Activated CD8-positive, alpha-beta memory T cell treated with anti-CD3 and anti-CD28 coated beads, Interleukin-2, amount 10 ng/mL, durations not matched to agents 7 days and 5 days (primary cell): ENCODE results near the gene EYA2. TPM values are rescaled to one million over a fixed set of nuclear protein-coding genes. Genes with fewer than 3 reads are reported as not detected.
A peak's percentile ranks its signal among the peaks of the same experiment; 100 is the strongest.
"Not testable (repeated sequence)": the region's sequence is repeated elsewhere in the genome, so short reads cannot be mapped to it uniquely, and the experiment has no call there.

ENCODE experiments used
- ATAC-seq: fragments of 150-1000 bp; cut with Tn5 transposase; one replicate; pipeline ENCODE4 v1.10.0; 2021; ENCODE audit warnings: moderate library complexity
- CTCF ChIA-PET: fragments of 350-600 bp; sonication (Branson Sonifier 250); formaldehyde crosslinking; loops from one replicate; lab custom pipeline; 2021; ENCODE audit warnings: antibody characterized with exemption; lab: Charles Lee
- DNase-seq: peaks from one replicate; pipeline ENCODE4 v3.0.0-alpha.2; 2020
- H3K27ac Mint-ChIP-seq: one replicate; pipeline ENCODE4 v1.8.0; 2021; ENCODE audit warnings: mild to moderate bottlenecking, mixed read lengths
- H3K27me3 Mint-ChIP-seq: one replicate; pipeline ENCODE4 v1.8.0; 2021; ENCODE audit warnings: mixed read lengths
- H3K36me3 Mint-ChIP-seq: one replicate; pipeline ENCODE4 v1.8.0; 2021; ENCODE audit warnings: mild to moderate bottlenecking, mixed read lengths
- H3K4me1 Mint-ChIP-seq: one replicate; pipeline ENCODE4 v1.8.0; 2021; ENCODE audit warnings: mixed read lengths
- H3K4me3 Mint-ChIP-seq: one replicate; pipeline ENCODE4 v1.8.0; 2021; ENCODE audit warnings: mild to moderate bottlenecking, moderate library complexity, mixed read lengths
- H3K9me3 Mint-ChIP-seq: one replicate; pipeline ENCODE4 v1.8.0; 2022; ENCODE audit warnings: low read depth, mixed read lengths
- total RNA-seq, 2 experiments: library from RNA; stranded (reverse); gene quantifications; one replicate each; pipeline ENCODE4 v1.2.3, GENCODE V29; 2021

Gene EYA2
- total RNA-seq, 2 experiments from 2014 or later: not detected

DNA sequence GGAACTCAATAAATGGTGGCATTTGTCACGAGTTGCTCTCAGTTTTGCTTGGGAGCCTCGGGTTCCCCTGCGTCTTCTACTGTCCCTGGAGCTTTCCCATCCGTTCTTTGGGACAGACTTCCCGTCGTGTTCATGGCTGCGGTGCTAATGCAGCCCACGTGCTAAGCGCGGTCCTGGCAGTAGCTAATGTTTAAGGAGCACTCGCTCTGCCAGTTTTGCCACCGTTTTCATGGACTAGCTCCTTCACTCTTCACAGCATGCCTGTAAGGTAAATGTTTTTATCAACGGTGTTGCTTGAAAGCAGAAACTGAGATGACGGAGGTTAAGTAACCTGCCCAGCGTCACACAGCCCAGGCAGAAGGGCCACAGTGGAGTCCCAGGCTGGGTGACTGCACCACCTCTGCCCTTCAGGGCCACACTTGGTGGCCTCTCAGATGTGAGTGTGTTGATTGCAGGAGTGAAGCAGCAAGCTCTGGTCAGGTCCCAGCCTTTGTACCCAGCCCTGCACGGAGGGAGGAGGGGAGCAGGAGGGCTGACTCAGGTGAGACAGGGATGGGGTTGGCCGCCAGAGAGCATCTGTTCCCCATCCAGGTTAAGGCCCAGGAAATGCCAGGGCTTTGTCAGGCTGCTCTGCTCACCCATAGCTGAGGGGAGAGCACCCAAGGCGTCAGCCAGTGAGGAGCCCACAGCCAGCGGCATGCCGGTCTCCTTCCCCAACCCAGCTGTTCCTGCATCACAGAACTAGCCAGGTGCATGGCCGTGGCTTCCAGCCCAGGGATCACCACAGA lies 280.0 kb downstream of the EYA2 start:
- DNase-seq: no peak
- Mint-ChIP-seq H3K27me3 (peaks cover 16% of the 10 kb centered on the region), H3K4me1 (no peaks in the 10 kb centered on the region), H3K27ac (no peak overlapping the region), H3K36me3 (no peaks in the 10 kb centered on the region), H3K9me3 (no peaks in the 10 kb centered on the region), H3K4me3 (no peak overlapping the region)
- CTCF ChIA-PET: no interaction called here
- ATAC-seq: no peak

DNA sequence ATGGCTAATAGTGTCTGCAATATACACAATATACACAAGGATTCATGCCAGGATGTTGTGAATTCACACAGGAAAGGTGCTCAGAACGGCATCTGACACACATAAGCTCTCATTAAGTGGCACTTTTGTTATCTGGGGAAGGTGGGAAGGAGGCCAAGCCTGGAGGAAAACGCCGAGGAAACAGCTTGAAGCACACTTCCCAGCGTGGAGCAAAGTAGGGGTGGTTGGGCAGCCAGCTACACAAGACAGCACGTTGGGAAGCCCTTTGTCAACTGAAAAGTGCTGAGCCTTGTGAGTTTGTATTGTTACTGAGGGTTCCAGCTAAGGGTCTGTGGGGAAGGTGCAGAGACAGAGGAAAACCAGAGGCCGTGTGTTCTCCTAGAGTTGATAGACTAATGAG lies 280.9 kb downstream of the EYA2 start:
- Mint-ChIP-seq H3K9me3 (no peaks in the 10 kb centered on the region), H3K27ac (no peak overlapping the region), H3K36me3 (no peaks in the 10 kb centered on the region), H3K27me3 (peaks cover 16% of the 10 kb centered on the region), H3K4me3 (no peak overlapping the region), H3K4me1 (no peaks in the 10 kb centered on the region)
- DNase-seq: no peak
- ATAC-seq: no peak
- CTCF ChIA-PET: no interaction called here

DNA sequence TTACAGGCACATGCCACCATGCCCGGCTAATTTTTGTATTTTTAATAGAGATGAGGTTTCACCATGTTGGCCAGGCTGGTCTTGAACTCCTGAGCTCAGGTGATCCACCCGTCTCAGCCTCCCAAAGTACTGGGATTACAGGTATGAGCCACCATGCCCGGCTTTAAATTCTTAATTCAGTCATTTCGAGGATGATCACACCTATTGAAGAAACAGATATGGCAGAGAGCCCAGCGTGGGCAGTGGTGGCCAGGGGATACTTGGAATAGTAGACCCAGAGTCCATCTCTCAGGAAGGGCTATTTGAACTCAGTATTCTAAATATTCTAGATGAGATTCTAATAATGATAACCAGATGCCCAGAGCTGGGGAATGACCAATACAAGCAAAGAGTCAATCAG lies 281.6 kb downstream of the EYA2 start:
- DNase-seq, H3K4me1 Mint-ChIP-seq, CTCF ChIA-PET, ATAC-seq, H3K4me3 Mint-ChIP-seq, H3K27ac Mint-ChIP-seq, H3K9me3 Mint-ChIP-seq, H3K36me3 Mint-ChIP-seq: not testable (repeated sequence)
- H3K27me3 Mint-ChIP-seq: peaks cover 10% of the 10 kb centered on the region

DNA sequence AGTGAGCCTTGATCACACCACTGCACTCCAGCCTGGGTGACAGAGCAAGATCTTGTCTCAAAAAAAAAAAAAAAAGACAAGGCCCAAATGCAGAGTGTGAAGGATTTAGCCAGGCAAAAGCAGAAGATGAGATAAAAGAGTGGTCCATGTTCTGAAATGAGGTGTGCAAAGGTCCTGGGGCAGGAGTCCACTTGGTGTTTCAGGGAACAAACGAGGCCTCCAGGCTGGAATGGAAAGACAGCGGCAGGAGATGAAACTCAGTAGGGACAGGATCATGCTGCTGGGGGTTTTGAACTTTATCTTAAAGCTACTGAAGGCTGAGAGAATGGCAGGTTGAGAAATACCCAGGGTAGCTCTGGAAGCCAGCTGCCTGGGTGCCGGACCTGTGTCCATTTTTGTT lies 283.6 kb downstream of the EYA2 start:
- H3K27ac Mint-ChIP-seq: no peak overlapping the region
- H3K4me3 Mint-ChIP-seq: no peak overlapping the region
- no peaks in the 10 kb centered on the region for H3K9me3 Mint-ChIP-seq
- no peaks in the 10 kb centered on the region for H3K4me1 Mint-ChIP-seq
- CTCF ChIA-PET: no interaction called here
- DNase-seq (no peak), ATAC-seq (no peak)
- no peaks in the 10 kb centered on the region for H3K36me3 Mint-ChIP-seq
- peaks cover 5% of the 10 kb centered on the region for H3K27me3 Mint-ChIP-seq

DNA sequence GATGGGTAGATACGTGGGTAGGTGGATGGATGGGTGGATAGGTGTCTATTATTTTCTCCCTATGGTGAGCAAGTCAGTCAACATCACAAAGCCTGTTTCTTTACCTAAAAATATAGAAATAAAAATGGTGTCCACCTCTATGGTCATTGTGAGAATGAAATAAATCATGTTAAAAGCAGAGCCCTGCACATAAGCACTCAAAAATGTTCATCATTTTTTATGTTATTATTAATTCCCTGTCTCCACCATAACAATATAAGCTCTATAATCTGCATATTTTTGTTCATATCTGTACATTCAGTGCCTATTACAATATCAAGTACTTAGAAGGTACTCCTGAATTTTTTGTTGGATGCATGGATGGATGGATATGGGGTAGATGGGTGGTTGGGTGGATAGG lies 284.2 kb downstream of the EYA2 start:
- peaks cover 5% of the 10 kb centered on the region for H3K27me3 Mint-ChIP-seq
- H3K4me3 Mint-ChIP-seq: no peak overlapping the region
- no peaks in the 10 kb centered on the region for H3K4me1 Mint-ChIP-seq
- ATAC-seq (no peak), DNase-seq (no peak)
- H3K27ac Mint-ChIP-seq: no peak overlapping the region
- CTCF ChIA-PET: no interaction called here
- no peaks in the 10 kb centered on the region for H3K9me3 Mint-ChIP-seq
- no peaks in the 10 kb centered on the region for H3K36me3 Mint-ChIP-seq

DNA sequence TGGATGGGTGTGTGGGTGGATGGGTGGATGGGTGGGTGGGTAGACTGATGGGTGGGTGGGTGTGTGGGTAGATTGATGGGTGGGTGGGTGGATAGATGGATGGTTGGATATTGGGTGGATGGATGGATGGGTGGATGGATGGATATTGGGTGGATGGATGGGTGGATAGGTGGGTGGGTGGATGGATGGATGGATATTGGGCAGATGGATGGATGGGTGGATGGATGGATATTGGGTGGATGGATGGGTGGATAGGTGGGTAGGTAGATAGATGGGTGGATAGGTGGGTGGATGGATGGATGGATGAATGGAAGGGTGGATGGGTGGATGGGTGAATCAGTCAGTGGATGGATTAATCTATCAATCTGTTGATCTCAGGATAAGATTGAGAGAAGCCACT lies 284.6 kb downstream of the EYA2 start:
- Mint-ChIP-seq H3K36me3 (no peaks in the 10 kb centered on the region), H3K4me1 (no peaks in the 10 kb centered on the region), H3K27ac (no peak overlapping the region), H3K4me3 (no peak overlapping the region), H3K9me3 (no peaks in the 10 kb centered on the region), H3K27me3 (peaks cover 5% of the 10 kb centered on the region)
- CTCF ChIA-PET: no interaction called here
- ATAC-seq: no peak
- DNase-seq: no peak

DNA sequence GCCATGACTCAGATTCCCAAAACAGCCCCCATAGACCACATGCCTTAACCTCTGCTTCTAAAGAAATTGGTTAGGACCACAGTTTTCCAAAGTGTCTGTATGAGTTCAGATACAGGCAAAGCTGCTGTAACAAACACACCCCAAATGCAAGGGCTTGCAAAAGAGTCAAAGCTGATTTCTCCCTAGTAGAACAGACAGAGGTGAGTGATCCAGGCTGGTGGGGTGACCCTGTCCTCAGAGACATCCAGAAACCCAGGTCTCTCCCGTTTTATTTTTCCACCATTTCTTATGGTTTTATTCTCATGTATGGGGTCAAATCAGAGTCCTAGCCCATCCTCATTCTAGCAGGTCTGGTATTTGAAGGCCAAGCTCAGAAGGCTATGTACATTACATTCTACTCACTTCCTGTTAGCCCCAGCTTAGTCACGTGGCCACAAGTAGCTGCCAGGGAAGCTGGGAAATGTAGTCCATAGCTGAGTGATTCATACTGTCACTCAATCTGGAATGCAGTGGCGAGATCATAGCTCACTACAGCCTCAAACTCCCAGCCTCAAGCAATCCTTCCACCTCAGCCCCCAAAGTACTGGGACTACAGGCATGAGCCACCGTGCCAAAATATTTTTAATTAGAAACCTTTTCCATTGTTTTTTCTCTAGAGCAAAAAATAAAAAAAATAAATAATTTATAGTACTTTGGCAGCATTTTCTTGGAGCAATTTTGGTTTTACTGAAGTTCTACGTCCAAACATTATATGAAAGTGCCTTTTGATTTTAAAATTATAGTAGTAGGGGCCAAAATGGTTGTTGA lies 286.6 kb downstream of the EYA2 start:
- DNase-seq: peak; percentile 57
- Mint-ChIP-seq H3K4me3 (no peak overlapping the region), H3K27ac (no peak overlapping the region), H3K9me3 (no peaks in the 10 kb centered on the region), H3K36me3 (no peaks in the 10 kb centered on the region), H3K27me3 (peaks cover 5% of the 10 kb centered on the region), H3K4me1 (peaks cover 1% of the 10 kb centered on the region)
- ATAC-seq: peak; percentile 75
- CTCF ChIA-PET: interaction anchor here (0.8 to 1.0 kb wide), 2 partner anchors 15 to 429 kb away, joined by 4 read pairs; no protein-coding TSS in a partner anchor

DNA sequence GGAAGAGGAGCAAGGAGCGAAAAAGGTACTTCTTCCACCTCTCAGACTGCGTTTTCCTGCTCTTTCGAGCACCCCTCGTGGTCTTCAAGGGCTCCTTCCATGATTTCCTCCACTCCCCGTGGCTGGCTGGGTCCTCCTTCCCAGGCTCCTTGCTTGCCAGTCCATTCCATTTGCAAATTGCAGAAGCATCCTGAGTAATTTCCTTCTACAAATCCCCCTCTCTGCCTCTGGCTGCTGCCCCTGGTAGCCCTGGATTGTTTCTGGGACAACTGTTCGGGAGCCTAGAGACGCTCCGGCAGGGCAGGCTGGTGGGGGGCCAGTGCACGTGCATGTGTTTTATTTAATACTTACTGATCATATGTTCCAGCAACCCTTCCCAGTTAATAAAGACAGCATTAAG lies 288.7 kb downstream of the EYA2 start:
- ATAC-seq: no peak
- DNase-seq: no peak
- Mint-ChIP-seq H3K27me3 (peaks cover 6% of the 10 kb centered on the region), H3K27ac (no peak overlapping the region), H3K4me1 (peaks cover 8% of the 10 kb centered on the region), H3K4me3 (no peak overlapping the region), H3K9me3 (no peaks in the 10 kb centered on the region), H3K36me3 (no peaks in the 10 kb centered on the region)
- CTCF ChIA-PET: interaction anchor here (0.6 to 1.3 kb wide), 2 partner anchors 13 to 22 kb away, joined by 3 to 4 read pairs; no protein-coding TSS in a partner anchor

DNA sequence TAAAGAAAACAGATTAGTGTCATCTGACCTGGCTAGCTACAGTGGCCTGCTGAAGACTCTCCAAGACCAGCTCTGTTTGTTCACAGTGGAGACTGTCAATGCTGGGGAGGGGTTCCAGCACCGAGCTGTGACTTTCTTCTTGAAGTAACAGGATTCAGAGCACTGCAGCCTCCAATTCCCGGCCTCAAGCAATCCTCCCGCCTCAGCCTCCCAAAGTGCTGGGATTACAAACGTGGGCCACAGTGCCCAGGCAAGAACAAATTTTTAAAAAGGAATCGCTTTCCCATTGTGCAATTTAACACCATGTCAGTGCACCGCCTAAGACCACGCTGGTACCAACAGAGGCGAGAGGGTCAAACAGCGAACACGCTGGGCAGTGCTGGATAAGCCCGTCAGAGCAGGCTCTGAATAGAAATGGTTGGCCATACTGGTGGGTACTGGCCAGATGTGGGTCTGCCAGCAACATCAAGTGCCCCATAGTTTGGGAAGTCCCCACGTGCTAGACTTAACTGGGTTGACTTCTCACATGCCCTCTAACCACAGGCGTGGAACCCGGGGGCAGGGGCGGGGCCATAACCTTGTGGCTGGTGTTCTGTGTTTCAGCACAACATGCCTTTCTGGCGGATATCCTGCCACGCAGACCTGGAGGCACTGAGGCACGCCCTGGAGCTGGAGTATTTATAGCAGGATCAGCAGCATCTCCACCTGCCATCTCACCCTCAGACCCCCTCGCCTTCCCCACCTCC lies 293.0 kb downstream of the EYA2 start:
- CTCF ChIA-PET: interaction anchor here (1.1 to 1.5 kb wide), 2 partner anchors 9 to 196 kb away, joined by 4 to 6 read pairs; no protein-coding TSS in a partner anchor
- DNase-seq: no peak
- Mint-ChIP-seq H3K27me3 (peaks cover 19% of the 10 kb centered on the region), H3K27ac (no peak overlapping the region), H3K4me1 (peaks cover 17% of the 10 kb centered on the region), H3K9me3 (no peaks in the 10 kb centered on the region), H3K36me3 (no peaks in the 10 kb centered on the region), H3K4me3 (no peak overlapping the region)
- no peak for ATAC-seq

DNA sequence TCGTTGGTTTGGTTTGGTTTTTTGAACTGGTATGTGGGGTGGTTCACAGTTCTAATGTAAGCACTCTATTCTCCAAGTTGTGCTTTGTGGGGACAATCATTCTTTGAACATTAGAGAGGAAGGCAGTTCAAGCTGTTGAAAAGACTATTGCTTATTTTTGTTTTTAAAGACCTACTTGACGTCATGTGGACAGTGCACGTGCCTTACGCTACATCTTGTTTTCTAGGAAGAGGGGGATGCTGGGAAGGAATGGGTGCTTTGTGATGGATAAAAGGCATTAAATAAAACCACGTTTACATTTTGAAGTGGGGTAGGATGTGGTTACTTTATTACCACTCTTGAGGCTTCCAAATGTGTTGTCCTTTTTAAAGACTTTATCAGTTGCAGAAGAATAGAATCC lies 293.9 kb downstream of the EYA2 start:
- ATAC-seq: no peak
- DNase-seq: no peak
- CTCF ChIA-PET: no interaction called here
- H3K9me3 Mint-ChIP-seq: no peaks in the 10 kb centered on the region
- no peak overlapping the region for H3K4me3 Mint-ChIP-seq
- H3K27me3 Mint-ChIP-seq: peaks cover 22% of the 10 kb centered on the region
- H3K27ac Mint-ChIP-seq: no peak overlapping the region
- peaks cover 17% of the 10 kb centered on the region for H3K4me1 Mint-ChIP-seq
- no peaks in the 10 kb centered on the region for H3K36me3 Mint-ChIP-seq

DNA sequence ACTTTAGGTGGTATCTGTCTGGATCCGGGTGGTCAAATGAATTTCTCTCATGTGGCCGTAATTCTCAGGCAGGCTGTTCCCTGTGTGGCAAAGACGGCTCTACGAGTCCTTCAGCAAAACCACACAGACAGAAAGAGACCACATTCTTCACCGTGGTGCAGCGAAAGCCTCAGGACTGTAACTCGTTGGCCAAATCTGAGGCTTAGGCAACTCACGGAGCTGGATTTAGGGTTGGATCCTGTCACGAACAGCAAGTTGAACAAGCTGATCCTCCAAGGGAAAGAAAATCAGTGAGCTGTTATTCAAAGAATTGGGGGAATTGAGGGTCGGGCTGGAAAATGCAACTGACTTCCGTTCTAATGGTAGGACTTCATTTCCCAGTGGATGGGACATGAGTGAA lies 294.4 kb downstream of the EYA2 start:
- Mint-ChIP-seq H3K4me1 (peaks cover 17% of the 10 kb centered on the region), H3K27ac (no peak overlapping the region), H3K9me3 (no peaks in the 10 kb centered on the region), H3K4me3 (no peak overlapping the region), H3K36me3 (no peaks in the 10 kb centered on the region), H3K27me3 (peaks cover 22% of the 10 kb centered on the region)
- CTCF ChIA-PET: interaction anchor here (0.5 to 1.5 kb wide), 3 partner anchors 10 to 431 kb away, joined by 3 to 4 read pairs (median 3); no protein-coding TSS in a partner anchor
- DNase-seq (no peak), ATAC-seq (no peak)

DNA sequence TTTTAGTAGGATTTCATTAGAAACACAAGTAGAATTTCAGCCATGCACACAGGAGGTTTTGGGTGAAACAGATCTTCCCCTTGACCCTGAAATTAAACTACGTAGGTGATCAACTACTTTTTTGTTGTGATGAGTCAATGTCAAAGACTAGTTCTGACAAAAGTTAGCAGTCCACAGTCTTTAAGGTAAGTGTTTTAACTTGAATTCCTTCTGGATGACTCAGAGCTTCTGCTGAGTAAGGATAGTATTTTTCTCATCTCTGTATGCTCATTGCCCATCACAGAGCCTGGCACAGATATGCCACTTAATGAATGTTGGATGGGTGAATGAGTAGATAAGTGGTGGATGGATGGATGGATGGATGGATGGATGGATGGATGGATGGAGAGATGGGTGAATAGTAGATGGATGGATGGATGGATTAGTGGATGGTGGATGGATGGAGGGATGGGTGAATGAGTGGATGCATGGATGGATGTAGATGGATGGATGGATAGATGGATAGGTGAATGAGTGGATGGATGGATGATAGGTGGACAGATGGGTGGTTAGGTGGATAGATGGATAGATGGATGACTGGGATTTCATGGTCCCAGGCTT lies 296.5 kb downstream of the EYA2 start:
- H3K4me3 Mint-ChIP-seq: no peak overlapping the region
- ATAC-seq (no peak), DNase-seq (no peak)
- no peaks in the 10 kb centered on the region for H3K36me3 Mint-ChIP-seq
- no peaks in the 10 kb centered on the region for H3K9me3 Mint-ChIP-seq
- H3K27me3 Mint-ChIP-seq: peaks cover 23% of the 10 kb centered on the region
- peaks cover 17% of the 10 kb centered on the region for H3K4me1 Mint-ChIP-seq
- no peak overlapping the region for H3K27ac Mint-ChIP-seq
- CTCF ChIA-PET: interaction anchor here (1.2 kb wide), 2 partner anchors 11 to 193 kb away, joined by 3 to 5 read pairs; no protein-coding TSS in a partner anchor

DNA sequence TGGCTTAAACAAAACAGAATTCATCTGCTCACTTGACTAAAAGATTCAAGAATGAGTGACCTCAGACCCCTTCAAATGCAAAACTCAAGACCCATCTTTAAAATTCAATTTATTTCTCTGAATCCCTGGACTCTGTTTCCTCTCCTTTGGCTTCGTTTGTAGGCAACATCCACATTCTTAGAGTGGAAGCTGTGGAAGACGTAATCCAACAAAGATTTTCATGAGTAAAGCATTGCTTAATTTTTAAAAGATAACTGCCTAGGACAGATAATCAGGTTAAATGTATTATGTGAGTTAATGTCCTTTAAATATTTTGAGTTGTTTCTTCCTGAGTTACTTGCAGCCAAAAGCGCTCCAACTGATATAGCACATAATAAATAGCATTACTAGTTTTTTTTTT lies 297.3 kb downstream of the EYA2 start:
- no peaks in the 10 kb centered on the region for H3K9me3 Mint-ChIP-seq
- no peaks in the 10 kb centered on the region for H3K36me3 Mint-ChIP-seq
- CTCF ChIA-PET: interaction anchor here (1.2 kb wide), 2 partner anchors 11 to 192 kb away, joined by 3 to 5 read pairs; no protein-coding TSS in a partner anchor
- H3K4me1 Mint-ChIP-seq: peaks cover 21% of the 10 kb centered on the region
- ATAC-seq: no peak
- DNase-seq: no peak
- H3K4me3 Mint-ChIP-seq: no peak overlapping the region
- peaks cover 23% of the 10 kb centered on the region for H3K27me3 Mint-ChIP-seq
- no peak overlapping the region for H3K27ac Mint-ChIP-seq
